ENCODE results near the gene ZNF487.

GRCh38 chr10:43391496-43391895 lies 45.4 kb upstream of the ZNF487 start:
- peak; percentile 18; the same call in 1 of the 2 replicates for TF ChIP-seq POLR2AphosphoS5 (IDR thresholded peaks at IDR 0.05; ENCODE audit: low read depth, low read length)
- TF ChIP-seq, protein P1, sequence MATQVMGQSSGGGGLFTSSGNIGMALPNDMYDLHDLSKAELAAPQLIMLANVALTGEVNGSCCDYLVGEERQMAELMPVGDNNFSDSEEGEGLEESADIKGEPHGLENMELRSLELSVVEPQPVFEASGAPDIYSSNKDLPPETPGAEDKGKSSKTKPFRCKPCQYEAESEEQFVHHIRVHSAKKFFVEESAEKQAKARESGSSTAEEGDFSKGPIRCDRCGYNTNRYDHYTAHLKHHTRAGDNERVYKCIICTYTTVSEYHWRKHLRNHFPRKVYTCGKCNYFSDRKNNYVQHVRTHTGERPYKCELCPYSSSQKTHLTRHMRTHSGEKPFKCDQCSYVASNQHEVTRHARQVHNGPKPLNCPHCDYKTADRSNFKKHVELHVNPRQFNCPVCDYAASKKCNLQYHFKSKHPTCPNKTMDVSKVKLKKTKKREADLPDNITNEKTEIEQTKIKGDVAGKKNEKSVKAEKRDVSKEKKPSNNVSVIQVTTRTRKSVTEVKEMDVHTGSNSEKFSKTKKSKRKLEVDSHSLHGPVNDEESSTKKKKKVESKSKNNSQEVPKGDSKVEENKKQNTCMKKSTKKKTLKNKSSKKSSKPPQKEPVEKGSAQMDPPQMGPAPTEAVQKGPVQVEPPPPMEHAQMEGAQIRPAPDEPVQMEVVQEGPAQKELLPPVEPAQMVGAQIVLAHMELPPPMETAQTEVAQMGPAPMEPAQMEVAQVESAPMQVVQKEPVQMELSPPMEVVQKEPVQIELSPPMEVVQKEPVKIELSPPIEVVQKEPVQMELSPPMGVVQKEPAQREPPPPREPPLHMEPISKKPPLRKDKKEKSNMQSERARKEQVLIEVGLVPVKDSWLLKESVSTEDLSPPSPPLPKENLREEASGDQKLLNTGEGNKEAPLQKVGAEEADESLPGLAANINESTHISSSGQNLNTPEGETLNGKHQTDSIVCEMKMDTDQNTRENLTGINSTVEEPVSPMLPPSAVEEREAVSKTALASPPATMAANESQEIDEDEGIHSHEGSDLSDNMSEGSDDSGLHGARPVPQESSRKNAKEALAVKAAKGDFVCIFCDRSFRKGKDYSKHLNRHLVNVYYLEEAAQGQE (IDR thresholded peaks at IDR 0.05; ENCODE audit: insufficient read depth in 1 of 2, low read depth in 2 of 2, low read length in 2 of 2): no peak

Data from PFSK-1 (cell line).